Endothelial cell of umbilical vein (primary cell): ENCODE results near the gene JMJD8. TPM values are rescaled to one million over a fixed set of nuclear protein-coding genes. Genes with fewer than 3 reads are reported as not detected.
A peak's percentile ranks its signal among the peaks of the same experiment; 100 is the strongest.

Experiments
- BruUV-seq: library from RNA; stranded (reverse); fragments of 400-500 nt; replicated peaks from 2 replicates; lab custom pipeline; 2021; lab: Mats Ljungman, UMichigan
- CTCF ChIA-PET: fragments of 300-600, 350-600 bp; sonication (Branson Sonifier 250); formaldehyde crosslinking; loops from one replicate; lab custom pipeline; 2021; ENCODE audit warnings: antibody characterized with exemption, inconsistent platforms; lab: Charles Lee
- POLR2A ChIA-PET: fragments of 300-600, 350-600 bp; sonication (Branson Sonifier 250); formaldehyde crosslinking; loops from one replicate; lab custom pipeline; 2021; ENCODE audit warnings: antibody characterized with exemption, inconsistent platforms; lab: Charles Lee
- DNase-seq: peaks from one replicate; pipeline ENCODE4 v3.0.0-alpha.2; 2011; ENCODE audit warnings: low read depth, low spot score
- FAIRE-seq: peaks from 2 replicates; lab custom pipeline; 2011; peaks lifted over from hg19 to GRCh38; lab: Jason Lieb, UNC
- H2AFZ ChIP-seq: 2 replicates; pipeline ENCODE4 v1.6.0; 2012; ENCODE audit warnings: low read depth, low read length, control low read depth, inconsistent platforms
- H3K27ac ChIP-seq: 2 replicates; pipeline ENCODE4 v1.5.1; 2011; ENCODE audit warnings: low read depth, mild to moderate bottlenecking, control low read depth, low read length, moderate library complexity; ENCODE audit not compliant: insufficient read depth
- H3K27me3 ChIP-seq, 2 experiments: 2 replicates each; pipeline versions ENCODE4 v1.6.0 to v1.6.1; 2011; ENCODE audit warnings: low read length in 2 of 2, mixed read lengths in 1 of 2; ENCODE audit not compliant: control insufficient read depth in 2 of 2, insufficient read depth in 2 of 2
- H3K36me3 ChIP-seq, 2 experiments: 2 replicates in 1 of 2; 3 replicates in 1 of 2; pipeline ENCODE4 v1.5.1; 2011; ENCODE audit warnings: low read length in 2 of 2, mild to moderate bottlenecking in 1 of 2, moderate library complexity in 1 of 2; ENCODE audit not compliant: control insufficient read depth in 2 of 2, insufficient read depth in 2 of 2; ENCODE audit errors: extremely low read depth in 1 of 2
- H3K4me1 ChIP-seq: 3 replicates; pipeline ENCODE4 v1.5.1; 2011; ENCODE audit warnings: mild to moderate bottlenecking, low read length; ENCODE audit not compliant: control insufficient read depth, insufficient read depth; ENCODE audit errors: extremely low read depth
- H3K4me2 ChIP-seq: 2 replicates; pipeline ENCODE4 v1.6.1; 2011; ENCODE audit warnings: low read length, control low read depth, mixed read lengths; ENCODE audit not compliant: insufficient read depth
- H3K4me3 ChIP-seq, 3 experiments: fragments of 200-600 bp in 1 of 3; sonication (generic), shearing (Covaris generic) in 1 of 3; replicated peaks in 1 of 3; 2 replicates each; pipeline ENCODE4 v1.5.1; 2011 to 2016; ENCODE audit warnings: control low read depth in 3 of 3, low read length in 3 of 3, mild to moderate bottlenecking in 2 of 3, inconsistent platforms in 1 of 3, low read depth in 1 of 3, moderate library complexity in 1 of 3; ENCODE audit not compliant: insufficient read depth in 1 of 3
- H3K79me2 ChIP-seq: 2 replicates; pipeline ENCODE4 v1.6.0; 2012; ENCODE audit warnings: low read length, inconsistent platforms; ENCODE audit not compliant: control insufficient read depth, insufficient read depth
- H3K9ac ChIP-seq: replicated peaks from 2 replicates; pipeline ENCODE3; 2011; ENCODE audit warnings: low read length, control low read depth; ENCODE audit not compliant: insufficient read depth; ENCODE audit errors: extremely low read depth
- H3K9me1 ChIP-seq: replicated peaks from 3 replicates; pipeline ENCODE4 v1.6.0; 2011; ENCODE audit warnings: mild to moderate bottlenecking, low read length; ENCODE audit not compliant: control insufficient read depth, insufficient read depth; ENCODE audit errors: extremely low read depth
- H3K9me3 ChIP-seq: replicated peaks from 2 replicates; pipeline ENCODE4 v1.5.1; 2012; ENCODE audit warnings: low read length, inconsistent platforms; ENCODE audit not compliant: control insufficient read depth, insufficient read depth
- H4K20me1 ChIP-seq: replicated peaks from 2 replicates; pipeline ENCODE3; 2011; ENCODE audit warnings: mild to moderate bottlenecking, low read length; ENCODE audit not compliant: control insufficient read depth, insufficient read depth; ENCODE audit errors: extremely low read depth
- EZH2 ChIP-seq: IDR thresholded peaks from 2 replicates; pipeline ENCODE4 v1.6.1; 2012; ENCODE audit warnings: borderline replicate concordance, low read depth, mild to moderate bottlenecking, moderate library complexity, low read length, inconsistent platforms; ENCODE audit not compliant: severe bottlenecking
- FOS ChIP-seq: IDR thresholded peaks from 2 replicates; pipeline ENCODE4 v1.6.1; 2011; ENCODE audit warnings: mild to moderate bottlenecking, low read length, moderate library complexity, borderline replicate concordance; ENCODE audit not compliant: insufficient read depth
- GATA2 ChIP-seq: IDR thresholded peaks from 2 replicates; pipeline ENCODE4 v1.7.0; 2011; ENCODE audit warnings: low read depth, mild to moderate bottlenecking, moderate library complexity, mixed read lengths, low read length; ENCODE audit not compliant: insufficient read length, insufficient read depth
- JUN ChIP-seq: IDR thresholded peaks from 2 replicates; pipeline ENCODE4 v1.6.1; 2011; ENCODE audit warnings: borderline replicate concordance, low read depth; ENCODE audit not compliant: insufficient read length, insufficient read depth
- MYC ChIP-seq: IDR thresholded peaks from one replicate; pipeline ENCODE4 v1.6.1; 2011; ENCODE audit warnings: mild to moderate bottlenecking, low read depth, low read length
- POLR2A ChIP-seq: IDR thresholded peaks from 2 replicates; pipeline ENCODE4 v1.6.1; 2012; ENCODE audit warnings: low read depth, mild to moderate bottlenecking, control low read depth, low read length
- POLR2AphosphoS5 ChIP-seq: IDR thresholded peaks from 2 replicates; pipeline ENCODE4 v1.6.1; 2012; ENCODE audit warnings: low read depth, mild to moderate bottlenecking, control low read depth, low read length, moderate library complexity; ENCODE audit not compliant: insufficient read depth
- dilution Hi-C: fragments of 300-500 bp; cut with MboI; formaldehyde crosslinking; loops from one replicate; pipeline ENCODE4 v1.15.0; 2019; ENCODE audit warnings: low sequenced_read_pairs; ENCODE audit not compliant: extremely low pct_ligation_motif_present
- intact Hi-C: fragments of 100-400 bp; cut with micrococcal nuclease; formaldehyde crosslinking; loops from one replicate; pipeline ENCODE4 v1.10.0; 2022
- polyA plus RNA-seq, 4 experiments: library from polyadenylated mRNA; depleted of rRNA in 3 of 4; stranded (reverse) in 3 of 4; unstranded in 1 of 4; fragments of >200 nt; gene quantifications; 2 replicates each; pipeline versions ENCODE4 v1.2.1 to v1.2.3, GENCODE V29; 2011 to 2012; ENCODE audit warnings: missing spikeins in 1 of 4
- total RNA-seq: library from RNA; stranded (reverse); gene quantifications from 2 replicates; pipeline ENCODE4 v1.2.3, GENCODE V29; 2021
- TF ChIP-seq, protein P1 (sequence below), 2 donors: IDR thresholded peaks; 1 replicate in 1 of 2; 2 replicates in 1 of 2; pipeline ENCODE4 v1.5.1; 2011; ENCODE audit warnings: low read length in 2 of 2, mild to moderate bottlenecking in 2 of 2, moderate library complexity in 2 of 2, control low read depth in 1 of 2, inconsistent platforms in 1 of 2, low read depth in 1 of 2; ENCODE audit not compliant: insufficient read depth in 1 of 2; ENCODE audit errors: extremely low read depth in 1 of 2
- TF ChIP-seq, protein P2 (sequence below): IDR thresholded peaks from 2 replicates; pipeline ENCODE4 v1.6.1; 2011; ENCODE audit not compliant: insufficient read depth, insufficient read length

The JMJD8 gene
- total and polyA plus RNA-seq, 2 donors (not counting 3 experiments of a cell fraction or from before 2014, with no cell fraction given), result 55.1 to 102 TPM

DNA sequence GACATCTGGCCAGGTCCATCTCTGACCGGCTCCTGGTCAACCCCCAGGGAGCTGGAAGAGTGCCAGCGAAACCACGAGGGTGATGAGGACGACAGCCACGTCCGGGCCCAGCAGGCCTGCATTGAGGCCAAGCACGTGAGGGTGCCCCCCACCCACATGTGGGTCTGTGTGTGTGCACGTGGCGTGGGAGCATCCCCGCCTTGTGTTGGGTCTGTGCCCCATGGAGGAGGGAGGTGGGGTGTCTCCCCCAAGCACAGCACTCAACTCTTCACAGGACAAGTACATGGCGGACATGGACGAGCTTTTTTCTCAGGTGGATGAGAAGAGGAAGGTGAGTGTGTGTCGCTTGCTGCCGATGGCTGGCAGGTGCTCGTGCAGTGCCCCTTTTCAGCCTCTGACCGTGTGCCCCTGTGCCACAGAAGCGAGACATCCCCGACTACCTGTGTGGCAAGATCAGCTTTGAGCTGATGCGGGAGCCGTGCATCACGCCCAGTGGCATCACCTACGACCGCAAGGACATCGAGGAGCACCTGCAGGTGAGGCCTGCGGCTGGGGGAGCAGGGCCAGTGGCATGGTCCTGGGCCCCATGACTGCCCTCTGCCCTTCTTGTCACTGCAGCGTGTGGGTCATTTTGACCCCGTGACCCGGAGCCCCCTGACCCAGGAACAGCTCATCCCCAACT is 2.2 kb downstream of the JMJD8 start:
- Histone ChIP-seq H2AFZ (no peak overlapping the region), H3K27me3 (no peaks in the 10 kb centered on the region), H3K27ac (no peak overlapping the region), H3K36me3 (peaks cover 7 to 19% of the 10 kb centered on the region in 2 experiments), H3K4me1 (peaks cover 20% of the 10 kb centered on the region), H3K9me1 (no peaks in the 10 kb centered on the region), H3K79me2 (peaks cover 31% of the 10 kb centered on the region), H3K4me3 (no peak overlapping the region), H4K20me1 (no peaks in the 10 kb centered on the region), H3K9ac (no peak overlapping the region), H3K9me3 (no peaks in the 10 kb centered on the region), H3K4me2 (peak overlapping the region; percentile 66)
- TSS peak; percentile 43 for BruUV-seq
- DNase-seq, result no peak
- dilution Hi-C loops (no loop called here), intact Hi-C loops (no loop called here)
- no peak for FAIRE-seq
- TF ChIP-seq MYC (no peak), JUN (no peak), POLR2AphosphoS5 (no peak), EZH2 (no peak), POLR2A (no peak), FOS (no peak), GATA2 (no peak)
- TF ChIP-seq, protein P1, sequence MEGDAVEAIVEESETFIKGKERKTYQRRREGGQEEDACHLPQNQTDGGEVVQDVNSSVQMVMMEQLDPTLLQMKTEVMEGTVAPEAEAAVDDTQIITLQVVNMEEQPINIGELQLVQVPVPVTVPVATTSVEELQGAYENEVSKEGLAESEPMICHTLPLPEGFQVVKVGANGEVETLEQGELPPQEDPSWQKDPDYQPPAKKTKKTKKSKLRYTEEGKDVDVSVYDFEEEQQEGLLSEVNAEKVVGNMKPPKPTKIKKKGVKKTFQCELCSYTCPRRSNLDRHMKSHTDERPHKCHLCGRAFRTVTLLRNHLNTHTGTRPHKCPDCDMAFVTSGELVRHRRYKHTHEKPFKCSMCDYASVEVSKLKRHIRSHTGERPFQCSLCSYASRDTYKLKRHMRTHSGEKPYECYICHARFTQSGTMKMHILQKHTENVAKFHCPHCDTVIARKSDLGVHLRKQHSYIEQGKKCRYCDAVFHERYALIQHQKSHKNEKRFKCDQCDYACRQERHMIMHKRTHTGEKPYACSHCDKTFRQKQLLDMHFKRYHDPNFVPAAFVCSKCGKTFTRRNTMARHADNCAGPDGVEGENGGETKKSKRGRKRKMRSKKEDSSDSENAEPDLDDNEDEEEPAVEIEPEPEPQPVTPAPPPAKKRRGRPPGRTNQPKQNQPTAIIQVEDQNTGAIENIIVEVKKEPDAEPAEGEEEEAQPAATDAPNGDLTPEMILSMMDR (IDR thresholded peaks at IDR 0.05; ENCODE audit: extremely low read depth in 1 of 2, insufficient read depth in 1 of 2, low read depth in 1 of 2, low read length in 2 of 2), result no peak
- TF ChIP-seq, protein P2, sequence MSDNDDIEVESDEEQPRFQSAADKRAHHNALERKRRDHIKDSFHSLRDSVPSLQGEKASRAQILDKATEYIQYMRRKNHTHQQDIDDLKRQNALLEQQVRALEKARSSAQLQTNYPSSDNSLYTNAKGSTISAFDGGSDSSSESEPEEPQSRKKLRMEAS, result no peak
- ChIA-PET POLR2A (no interaction called here), CTCF (interaction anchor here (0.8 to 1.8 kb wide), 4 partner anchors 15 to 289 kb away, joined by 3 to 5 read pairs (median 4); no protein-coding TSS in a partner anchor)
